Activated T-cell treated with anti-CD3 and anti-CD28 coated beads for 1 hour (primary cell): ENCODE data around the gene RNF151.

Source experiments
- DNase-seq: peaks from one replicate; pipeline ENCODE4 v3.0.0-alpha.2; 2020; ENCODE audit warnings: low read depth

Gene RNF151

GRCh38 chr16:1992704-1993317 is 26.2 kb downstream of the RNF151 start:
- DNase-seq: no peak

GRCh38 chr16:1993731-1994131 is 27.1 kb downstream of the RNF151 start:
- no peak for DNase-seq

DNA sequence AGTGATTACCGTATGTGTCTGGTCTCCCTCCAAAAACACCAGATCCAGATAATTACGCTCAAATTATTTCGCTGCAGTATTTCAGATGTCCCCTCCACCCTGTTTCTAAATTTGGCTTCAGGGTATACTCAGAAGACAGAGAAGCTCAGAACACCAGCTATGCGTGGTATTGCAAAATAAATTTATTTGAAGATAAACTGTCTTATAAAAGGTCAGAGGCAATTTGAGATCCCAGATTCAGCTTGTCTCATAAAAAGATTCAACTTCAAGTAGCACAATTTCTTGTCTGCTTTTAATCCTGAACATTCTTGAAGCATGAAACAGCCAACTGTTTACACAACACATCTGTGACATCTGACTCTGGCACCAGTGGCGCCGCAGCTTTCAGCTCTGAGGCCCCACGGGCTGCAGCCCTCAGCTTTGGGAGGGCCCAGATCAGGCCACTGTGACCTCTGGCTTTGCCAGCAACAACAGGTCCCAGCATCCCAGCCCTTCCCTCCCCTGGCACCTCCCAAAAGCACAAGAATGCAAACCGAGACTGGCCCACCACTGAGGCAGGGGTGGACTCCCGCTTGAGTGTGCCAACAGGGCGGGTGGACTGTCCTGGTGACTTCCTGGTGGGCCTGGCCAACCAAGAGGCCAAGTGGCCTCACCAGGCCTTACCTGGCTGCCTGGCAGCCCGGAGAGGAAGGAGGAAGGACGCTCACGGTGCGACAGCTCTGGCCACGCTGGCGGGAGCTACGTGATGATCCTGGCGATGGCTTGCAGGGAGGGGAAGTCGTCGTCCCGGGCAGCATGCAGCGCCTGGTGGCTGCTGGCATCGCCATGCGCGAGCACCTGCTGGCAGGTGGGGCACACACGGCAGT is 31.1 kb downstream of the RNF151 start:
- no peak for DNase-seq

GRCh38 chr16:1998360-1998835 is 31.7 kb downstream of the RNF151 start:
- DNase-seq: no peak

GRCh38 chr16:1998852-1999801 is 32.5 kb downstream of the RNF151 start:
- no peak for DNase-seq

DNA sequence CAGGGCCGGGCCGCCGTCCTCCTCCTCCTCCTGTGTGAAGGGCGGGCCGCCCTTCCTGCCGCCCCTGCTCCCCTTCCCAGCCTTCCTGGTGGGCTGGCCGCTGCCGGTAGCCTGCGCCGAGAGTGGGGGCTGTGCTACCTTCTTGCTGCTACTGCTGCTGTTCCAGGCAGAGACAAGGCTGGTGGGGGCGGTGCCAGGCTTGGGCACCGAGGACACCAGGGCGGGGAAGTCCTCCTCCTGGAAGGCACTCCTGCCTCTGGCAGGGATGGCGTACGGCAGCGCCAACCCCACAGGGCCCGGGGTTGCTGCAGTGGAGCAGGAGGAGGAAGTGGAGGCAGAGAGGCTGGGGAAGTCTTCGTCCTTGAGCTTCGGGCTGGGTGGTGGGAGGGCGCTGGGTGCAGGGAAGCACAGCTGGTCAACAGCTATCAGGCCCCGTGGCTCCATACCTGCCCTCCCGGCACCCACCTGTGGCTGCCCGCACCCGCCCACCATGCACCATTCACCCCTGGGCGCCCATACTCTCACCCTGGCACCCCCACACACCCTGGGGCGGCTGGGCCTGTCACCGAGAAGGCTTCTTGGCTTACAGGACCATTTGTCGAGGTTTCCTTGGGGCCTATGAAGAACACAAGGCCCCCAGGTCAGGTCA is 33.3 kb downstream of the RNF151 start:
- no peak for DNase-seq

GRCh38 chr16:2001035-2001434 is 34.4 kb downstream of the RNF151 start:
- DNase-seq: no peak

- no peak for DNase-seq
Observed at GRCh38 chr16:2001456-2002355, 35.0 kb downstream of the RNF151 start.

DNA sequence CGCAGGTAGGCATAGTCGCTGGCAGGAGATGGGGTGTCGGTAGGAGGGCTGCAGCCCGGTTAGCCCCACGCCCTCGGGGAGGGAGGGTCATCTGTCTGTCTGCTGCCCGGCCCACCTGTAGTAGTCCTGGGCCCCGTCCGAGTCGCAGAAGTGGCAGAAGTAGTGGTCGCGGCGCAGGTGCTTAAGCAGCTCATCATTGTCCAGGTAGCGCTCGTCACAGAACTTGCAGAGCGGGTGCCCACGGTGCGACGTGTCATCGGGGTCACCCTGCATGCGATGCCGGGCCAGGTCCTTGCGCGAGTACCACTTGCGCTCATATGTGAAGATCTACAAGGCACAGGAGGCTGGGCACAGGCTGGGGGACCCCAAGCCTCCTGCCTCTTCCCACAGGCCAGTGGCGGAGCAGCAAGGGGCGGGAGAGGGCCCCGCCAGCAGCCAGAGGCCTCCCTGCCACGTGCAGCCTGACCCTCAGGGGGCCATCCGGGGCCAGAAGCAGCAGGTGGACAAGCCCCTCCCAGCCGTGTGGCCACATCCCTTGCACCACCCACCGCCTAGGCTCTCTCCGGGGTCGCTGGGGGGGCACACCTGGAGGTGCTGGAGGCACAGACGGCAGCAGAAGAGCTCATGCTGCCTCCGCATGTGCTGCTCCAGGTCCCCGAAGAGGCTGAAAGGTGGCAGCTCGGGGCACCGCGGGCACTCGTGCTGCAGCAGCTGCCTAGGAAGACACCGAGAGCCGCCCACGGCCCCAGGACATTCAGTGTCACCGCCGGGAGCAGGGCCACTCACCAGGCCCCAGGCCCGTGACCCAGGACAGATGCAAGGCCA is 36.0 kb downstream of the RNF151 start:
- DNase-seq: no peak

- no peak for DNase-seq
Observed at GRCh38 chr16:2003231-2003826, 36.7 kb downstream of the RNF151 start.

GRCh38 chr16:2003827-2004641 is 37.4 kb downstream of the RNF151 start:
- peak; percentile 80 for DNase-seq

DNA sequence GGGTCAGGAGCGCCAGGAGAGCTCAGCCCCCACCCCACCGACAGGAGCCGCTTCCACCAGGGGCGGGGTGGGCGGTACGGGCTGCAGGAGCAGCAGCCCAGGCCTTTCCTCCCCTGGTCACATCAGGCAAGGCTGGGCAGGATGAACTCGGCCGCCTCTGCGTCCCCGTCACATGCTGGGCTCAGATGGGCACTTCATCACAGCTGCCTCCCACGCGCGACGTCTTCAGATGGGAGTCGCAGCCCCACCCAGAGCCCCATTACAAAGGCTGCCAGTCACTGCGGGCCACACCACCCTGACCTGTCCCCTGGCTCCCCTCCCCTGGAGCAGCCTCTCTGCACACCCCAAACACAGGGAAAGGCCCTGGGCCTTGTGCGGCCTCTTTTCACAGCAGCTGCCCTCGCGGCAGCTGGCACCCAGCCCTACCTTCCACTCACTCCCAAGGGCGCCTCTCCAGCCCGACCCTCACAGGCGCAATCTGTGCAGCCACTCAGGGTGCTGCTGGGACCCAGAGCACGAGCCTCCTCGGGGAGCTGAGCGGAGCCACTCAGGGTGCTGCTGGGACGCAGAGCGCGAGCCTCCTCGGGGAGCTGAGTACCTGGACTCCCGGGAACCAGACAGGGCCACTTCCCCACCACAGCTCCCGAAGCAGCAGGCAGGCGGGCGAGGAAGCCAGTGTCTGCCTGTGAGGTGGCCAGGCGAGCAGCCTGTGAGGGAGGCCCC is 38.3 kb downstream of the RNF151 start:
- DNase-seq: no peak

- no peak for DNase-seq
Observed at GRCh38 chr16:2005646-2006045, 39.0 kb downstream of the RNF151 start.

DNA sequence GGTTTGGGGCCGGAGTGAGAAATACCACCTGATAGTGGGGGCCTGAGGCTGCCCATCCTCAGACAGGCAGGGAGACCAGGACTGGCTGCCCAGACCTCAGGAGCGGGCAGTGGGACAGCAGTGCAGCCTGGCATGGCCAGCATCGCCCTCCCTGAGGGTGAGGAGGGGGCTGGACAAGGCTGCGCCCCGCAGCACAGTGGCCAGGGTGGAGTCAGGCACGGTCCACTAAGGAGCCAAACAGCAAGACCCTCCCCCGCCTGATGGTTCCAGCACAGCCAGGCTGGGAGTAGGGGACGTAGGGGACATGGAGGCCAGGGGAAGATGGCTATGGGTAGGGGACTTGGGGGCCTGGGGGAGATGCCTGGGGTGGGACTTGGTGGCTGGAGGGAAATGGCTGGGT is 39.7 kb downstream of the RNF151 start:
- no peak for DNase-seq

DNA sequence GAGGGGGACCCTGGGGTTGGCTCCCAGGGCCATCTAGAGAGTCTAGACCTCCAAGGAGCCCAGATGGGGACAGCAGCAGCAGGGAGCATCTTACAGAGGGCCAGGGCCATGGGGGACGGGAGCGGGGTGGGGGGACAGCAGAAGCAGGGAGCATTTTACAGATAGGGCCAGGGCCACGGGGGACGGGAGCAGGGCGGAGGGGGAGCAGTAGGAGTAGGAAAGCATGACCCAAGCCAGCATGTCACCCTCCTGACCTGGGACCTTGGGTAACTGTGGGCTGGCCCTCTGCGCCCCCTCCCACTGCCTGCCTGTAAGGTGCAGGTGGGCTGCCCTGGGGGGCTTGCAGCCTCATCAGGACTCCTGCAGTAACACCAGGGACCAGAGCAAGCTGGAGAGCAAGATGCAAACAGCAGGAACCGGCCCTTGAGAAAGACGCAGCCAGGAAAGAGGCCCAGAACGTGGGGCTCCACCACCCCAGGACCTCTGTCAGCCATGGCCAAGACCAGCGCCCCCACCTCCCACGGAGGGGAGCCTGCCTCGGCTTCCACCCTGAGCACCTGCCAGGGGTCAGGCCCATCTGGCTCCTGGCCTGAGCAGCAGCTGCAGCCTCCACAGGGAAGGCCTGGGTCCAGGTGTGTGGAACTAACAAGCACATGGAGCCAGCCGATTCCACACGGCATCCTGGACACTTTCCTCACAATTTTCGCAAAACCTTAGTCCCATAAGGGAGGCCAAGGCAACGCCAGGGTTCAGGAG is 40.6 kb downstream of the RNF151 start:
- no peak for DNase-seq

DNA sequence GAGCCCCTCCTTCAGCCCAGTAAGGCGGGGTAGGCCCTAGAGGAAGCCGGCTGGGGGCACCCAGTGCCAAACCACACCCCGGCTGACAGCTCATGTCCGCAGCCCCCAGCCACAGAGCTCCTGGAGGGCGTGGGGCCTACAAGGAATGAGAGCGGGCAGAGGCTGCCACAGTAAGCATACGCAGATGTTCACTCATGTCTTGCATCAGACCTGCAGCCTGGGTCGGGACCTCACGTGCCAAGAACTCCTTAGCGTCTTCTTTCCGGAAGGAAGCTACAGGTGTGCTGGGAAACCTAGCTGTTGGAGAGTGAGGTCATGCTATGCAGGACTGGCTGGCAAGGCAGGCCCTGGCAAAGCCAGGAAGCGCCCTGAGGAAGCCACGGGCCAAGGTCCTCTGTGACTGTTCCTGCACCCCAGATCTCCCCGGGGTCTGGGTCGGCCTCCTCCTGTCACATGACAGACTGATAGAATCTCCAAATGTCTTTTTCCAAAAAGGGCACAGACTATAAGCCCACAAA is 41.4 kb downstream of the RNF151 start:
- no peak for DNase-seq

- no peak for DNase-seq
Observed at GRCh38 chr16:2008631-2009163, 42.0 kb downstream of the RNF151 start.
